HepG2 (cell line): ENCODE measurements around the gene SF3B2. TPM values are rescaled to one million over a fixed set of nuclear protein-coding genes. Genes with fewer than 3 reads are reported as not detected.
A peak's percentile ranks its signal among the peaks of the same experiment; 100 is the strongest.

ENCODE experiments used
- ATAC-seq: fragments of 200-7000 bp; cut with Tn5 transposase; 3 replicates; pipeline ENCODE4 v1.9.1; 2020; ENCODE audit warnings: mild to moderate bottlenecking, moderate library complexity
- BruUV-seq: library from RNA; stranded (reverse); fragments of 400-500 nt; replicated peaks from 2 replicates; lab custom pipeline; 2021; lab: Mats Ljungman, UMichigan
- CTCF ChIA-PET: fragments of 300-600 bp; formaldehyde crosslinking; extraction: SDS; loops from one replicate; lab custom pipeline; 2021; ENCODE audit warnings: low total read pairs, inconsistent platforms, low intra/inter-chr PET ratio; lab: Yijun Ruan, JAX
- POLR2A ChIA-PET: fragments of 350-600 bp; sonication (Branson Sonifier 250); formaldehyde crosslinking; loops from one replicate; lab custom pipeline; 2020; ENCODE audit warnings: antibody characterized with exemption, inconsistent platforms; lab: Yijun Ruan, JAX
- DNase-seq: peaks from one replicate; pipeline ENCODE4 v3.0.0-alpha.2; 2015; ENCODE audit warnings: low spot score
- FAIRE-seq: peaks from 3 replicates; lab custom pipeline; 2011; peaks lifted over from hg19 to GRCh38; lab: Jason Lieb, UNC
- H2AFZ ChIP-seq: one replicate; pipeline ENCODE4 v1.6.1; 2011; ENCODE audit warnings: low read length, inconsistent platforms
- H3K27ac ChIP-seq: fragments of 300-600 bp; 3 replicates; pipeline ENCODE4 v1.8.0; 2011; ENCODE audit warnings: mixed run types, mild to moderate bottlenecking, mixed read lengths, low read length, inconsistent platforms; ENCODE audit not compliant: insufficient read depth; ENCODE audit errors: extremely low read length
- H3K27me3 ChIP-seq, 2 experiments: fragments of 200-600 bp in 1 of 2; 2 replicates in 1 of 2; 3 replicates in 1 of 2; pipeline versions ENCODE4 v1.6.0 to v1.8.0; 2011; ENCODE audit warnings: low read length in 2 of 2, mild to moderate bottlenecking in 2 of 2, moderate library complexity in 2 of 2, inconsistent platforms in 1 of 2; ENCODE audit not compliant: insufficient read depth in 2 of 2, control insufficient read depth in 1 of 2
- H3K36me3 ChIP-seq, 2 experiments: fragments of 200-600 bp in 1 of 2; replicated peaks in 1 of 2; 2 replicates in 1 of 2; 3 replicates in 1 of 2; pipeline versions ENCODE4 v1.5.1 to v1.8.0; 2011; ENCODE audit warnings: low read length in 2 of 2, inconsistent platforms in 1 of 2; ENCODE audit not compliant: insufficient read depth in 2 of 2, control insufficient read depth in 1 of 2
- H3K4me1 ChIP-seq: 2 replicates; pipeline ENCODE4 v1.5.1; 2012; ENCODE audit warnings: low read length, inconsistent platforms; ENCODE audit not compliant: insufficient read depth
- H3K4me2 ChIP-seq: 2 replicates; pipeline ENCODE4 v1.6.0; 2011; ENCODE audit warnings: low read depth, low read length, inconsistent platforms
- H3K4me3 ChIP-seq, 3 experiments: fragments of 200-600 bp in 1 of 3; sonication (generic), shearing (Covaris generic) in 1 of 3; replicated peaks in 1 of 3; 2 replicates each; pipeline ENCODE4 v1.5.1; 2011 to 2016; ENCODE audit warnings: low read length in 3 of 3, inconsistent platforms in 2 of 3, low read depth in 2 of 3, mild to moderate bottlenecking in 2 of 3, control low read depth in 1 of 3, mixed read lengths in 1 of 3; ENCODE audit not compliant: insufficient read depth in 1 of 3
- H3K79me2 ChIP-seq: one replicate; pipeline ENCODE4 v1.6.1; 2011; ENCODE audit warnings: low read length, inconsistent platforms; ENCODE audit not compliant: insufficient read depth
- H3K9ac ChIP-seq: 2 replicates; pipeline ENCODE4 v1.6.0; 2011; ENCODE audit warnings: mild to moderate bottlenecking, low read depth, low read length, inconsistent platforms; ENCODE audit not compliant: insufficient read depth
- H3K9me3 ChIP-seq: 2 replicates; pipeline ENCODE4 v1.5.1; 2012; ENCODE audit warnings: mild to moderate bottlenecking, low read length
- H4K20me1 ChIP-seq: 2 replicates; pipeline ENCODE4 v1.6.0; 2011; ENCODE audit warnings: inconsistent platforms, mild to moderate bottlenecking, low read length, moderate library complexity; ENCODE audit not compliant: insufficient read depth
- ARID4A ChIP-seq: sonication (generic); formaldehyde crosslinking; IDR thresholded peaks from 2 replicates; pipeline ENCODE4 v1.5.0; 2020; ENCODE audit warnings: mild to moderate bottlenecking, missing genetic modification reagents, borderline replicate concordance
- MAX ChIP-seq: IDR thresholded peaks from 2 replicates; pipeline ENCODE4 v1.6.1; 2012; ENCODE audit warnings: inconsistent platforms
- MEIS2 ChIP-seq: sonication (generic); formaldehyde crosslinking; IDR thresholded peaks from 2 replicates; pipeline ENCODE4 v1.9.0; 2021; ENCODE audit warnings: mild to moderate bottlenecking, missing genetic modification reagents
- MXD3 ChIP-seq: IDR thresholded peaks from 2 replicates; pipeline ENCODE4 v1.6.1; 2016; ENCODE audit warnings: mild to moderate bottlenecking, missing biosample characterization, missing genetic modification reagents
- NFIB ChIP-seq: sonication (generic); formaldehyde crosslinking; IDR thresholded peaks from 2 replicates; pipeline ENCODE4 v1.9.0; 2021; ENCODE audit warnings: missing genetic modification reagents, mild to moderate bottlenecking, borderline replicate concordance
- NKX3-1 ChIP-seq: sonication (generic); formaldehyde crosslinking; IDR thresholded peaks from 2 replicates; pipeline ENCODE4 v1.5.0; 2020; ENCODE audit warnings: missing genetic modification reagents
- NR2F2 ChIP-seq: IDR thresholded peaks from 2 replicates; pipeline ENCODE4 v1.6.1; 2012; ENCODE audit warnings: low read depth, inconsistent platforms, borderline replicate concordance
- PHF8 ChIP-seq: sonication (generic); formaldehyde crosslinking; IDR thresholded peaks from 2 replicates; pipeline ENCODE4 v1.5.0; 2020; ENCODE audit warnings: missing genetic modification reagents
- SP4 ChIP-seq: sonication (generic); formaldehyde crosslinking; IDR thresholded peaks from 2 replicates; pipeline ENCODE4 v1.8.1; 2023; ENCODE audit warnings: mild to moderate bottlenecking, missing genetic modification reagents
- TBX2 ChIP-seq: sonication (generic); formaldehyde crosslinking; IDR thresholded peaks from 2 replicates; pipeline ENCODE4 v1.5.0; 2020; ENCODE audit warnings: missing genetic modification reagents, mild to moderate bottlenecking, borderline replicate concordance
- YY1 ChIP-seq: IDR thresholded peaks from 2 replicates; pipeline ENCODE4 v1.6.1; 2011; ENCODE audit warnings: low read length, low read depth, moderate library complexity, mild to moderate bottlenecking; ENCODE audit not compliant: insufficient read depth, insufficient replicate concordance
- ZIK1 ChIP-seq: sonication (generic); formaldehyde crosslinking; IDR thresholded peaks from 2 replicates; pipeline ENCODE4 v1.5.0; 2020; ENCODE audit warnings: mild to moderate bottlenecking, low read depth, missing genetic modification reagents, borderline replicate concordance
- ZNF329 ChIP-seq: sonication (generic); formaldehyde crosslinking; IDR thresholded peaks from 2 replicates; pipeline ENCODE4 v1.9.0; 2021; ENCODE audit warnings: low read depth, mild to moderate bottlenecking, missing genetic modification reagents
- ZNF558 ChIP-seq: sonication (generic); formaldehyde crosslinking; IDR thresholded peaks from 2 replicates; pipeline ENCODE4 v1.9.0; 2022; ENCODE audit warnings: mild to moderate bottlenecking, missing genetic modification reagents, borderline replicate concordance
- ZNF570 ChIP-seq: sonication (generic); formaldehyde crosslinking; IDR thresholded peaks from 2 replicates; pipeline ENCODE4 v1.4.0; 2020; ENCODE audit warnings: mild to moderate bottlenecking, missing genetic modification reagents, borderline replicate concordance
- ZNF607 ChIP-seq: sonication (generic); formaldehyde crosslinking; IDR thresholded peaks from 2 replicates; pipeline ENCODE4 v1.5.1; 2020; ENCODE audit warnings: missing genetic modification reagents, mild to moderate bottlenecking, borderline replicate concordance
- ZNF616 ChIP-seq: sonication (generic); formaldehyde crosslinking; IDR thresholded peaks from 2 replicates; pipeline ENCODE4 v1.5.0; 2020; ENCODE audit warnings: low read depth, mild to moderate bottlenecking, missing genetic modification reagents
- ZNF772 ChIP-seq: sonication (generic); formaldehyde crosslinking; IDR thresholded peaks from 2 replicates; pipeline ENCODE4 v1.5.0; 2020; ENCODE audit warnings: mild to moderate bottlenecking, missing genetic modification reagents
- ZSCAN31 ChIP-seq: sonication (generic); formaldehyde crosslinking; IDR thresholded peaks from 2 replicates; pipeline ENCODE4 v1.5.0; 2020; ENCODE audit warnings: low read depth, mild to moderate bottlenecking, missing genetic modification reagents
- WGBS: methylation state at CpG from one replicate; pipeline ENCODE4 v1.1.6; 2017; ENCODE audit warnings: low lambda C conversion rate; 5-methylcytosine and 5-hydroxymethylcytosine counted together
- in situ Hi-C: cut with HindIII; loops from 2 replicates; pipeline ENCODE4 v1.10.0; 2017; ENCODE audit warnings: low pct_unique_long_range_greater_than_20kb; ENCODE audit not compliant: extremely low pct_ligation_motif_present
- intact Hi-C: fragments of 100-400 bp; cut with micrococcal nuclease; formaldehyde crosslinking; loops from one replicate; pipeline ENCODE4 v1.10.0; 2022; ENCODE audit not compliant: unreplicated experiment
- polyA plus RNA-seq, 8 experiments: library from polyadenylated mRNA; depleted of rRNA in 3 of 8; stranded (reverse) in 7 of 8; unstranded in 1 of 8; fragments of >200 nt; fragmentation: Illumina TruSeq in 4 of 8; extraction: Trizol in 4 of 8; gene quantifications; 2 replicates each; pipeline versions ENCODE4 v1.2.1 to v1.2.3, GENCODE V29; 2011 to 2016; ENCODE audit warnings: low read depth in 4 of 8, missing spikeins in 1 of 8, mixed read lengths in 1 of 8; ENCODE audit not compliant: insufficient read depth in 1 of 8
- total RNA-seq, 5 experiments: library from RNA; depleted of rRNA; stranded (reverse); fragments of >200 nt; fragmentation: Illumina TruSeq; extraction: Trizol; gene quantifications; 2 replicates each; pipeline ENCODE4 v1.2.3, GENCODE V29; 2016; ENCODE audit warnings: low read depth in 1 of 5

The SF3B2 gene
- total and polyA plus RNA-seq, 2 of the 13 experiments (the other 11 are each of a cell fraction or from before 2014, with no cell fraction given): 70.4 to 153 TPM

- no peaks in the 10 kb centered on the region for H3K27me3 ChIP-seq
- peak overlapping the region; percentile 82 to 88 (median 86) for H3K4me3 ChIP-seq
- in situ Hi-C loops: no loop called here
- 3% methylated on average over 31 of the region's 60 CpGs for WGBS
- intact Hi-C loops: loop anchor here (5.0 kb wide), 1 partner anchor 47 kb away; no protein-coding TSS in a partner anchor
- ATAC-seq (peak; percentile 37), FAIRE-seq (no peak), DNase-seq (no peak)
- no TSS peak for BruUV-seq
- peak overlapping the region; percentile 44 for H3K27ac ChIP-seq
- H3K36me3 ChIP-seq: peaks cover 11 to 30% of the 10 kb centered on the region in 2 experiments
- H3K79me2 ChIP-seq: peaks cover 21% of the 10 kb centered on the region
- H3K9ac ChIP-seq: peak overlapping the region; percentile 82
- POLR2A ChIA-PET: interaction anchor here (0.7 to 5.1 kb wide), 5 partner anchors 15 to 49 kb away, joined by 3 to 40 read pairs (median 4); partner anchors contain the start of gene SF3B2
- H3K4me1 ChIP-seq: peaks cover 59% of the 10 kb centered on the region
- H2AFZ ChIP-seq: no peak overlapping the region
- no peaks in the 10 kb centered on the region for H4K20me1 ChIP-seq
- H3K4me2 ChIP-seq: peak overlapping the region; percentile 89
- CTCF ChIA-PET: no interaction called here
- no peaks in the 10 kb centered on the region for H3K9me3 ChIP-seq
- TF ChIP-seq SP4 (CRISPR knock-in tag): peak; percentile 30; the same call in 1 of the 2 replicates
- 0 out of 2 replicates have a peak, but pooled peaks have one; percentile 40 for TF ChIP-seq ZNF329 (CRISPR knock-in tag)
- TF ChIP-seq NFIB: no peak
- TF ChIP-seq ARID4A (CRISPR knock-in tag): peak; percentile 48; the same call in 1 of the 2 replicates
- no peak for TF ChIP-seq ZNF607 (CRISPR knock-in tag)
- TF ChIP-seq ZNF616 (CRISPR knock-in tag): no peak
- TF ChIP-seq ZNF558: no peak
- TF ChIP-seq NR2F2: no peak
- TF ChIP-seq ZNF772 (CRISPR knock-in tag): 0 out of 2 replicates have a peak, but pooled peaks have one; percentile 35
- TF ChIP-seq MXD3 (CRISPR knock-in tag): peak; percentile 29; the same call in 1 of the 2 replicates
- no peak for TF ChIP-seq NKX3-1 (CRISPR knock-in tag)
- TF ChIP-seq MAX: 0 out of 2 replicates have a peak, but pooled peaks have one; percentile 4
- peak; percentile 11 for TF ChIP-seq YY1
- TF ChIP-seq TBX2 (CRISPR knock-in tag): peak; percentile 21; the same call in 1 of the 2 replicates
- TF ChIP-seq MEIS2 (CRISPR knock-in tag): 0 out of 2 replicates have a peak, but pooled peaks have one; percentile 21
- TF ChIP-seq ZSCAN31 (CRISPR knock-in tag): 0 out of 2 replicates have a peak, but pooled peaks have one; percentile 9
- TF ChIP-seq ZIK1: no peak
- no peak for TF ChIP-seq ZNF570 (CRISPR knock-in tag)
- TF ChIP-seq PHF8: peak; percentile 50
Measured at GRCh38 chr11:66070604-66071380, 18.6 kb downstream of the SF3B2 start.
